Left lung (tissue), 10 donors: ENCODE data around the gene NPC2. TPM values are rescaled to one million over a fixed set of nuclear protein-coding genes. Genes with fewer than 3 reads are reported as not detected.

Experiments
- ATAC-seq: fragments of 200-7000 bp; cut with Tn5 transposase; one replicate; pipeline ENCODE4 v1.9.1; 2020; ENCODE audit warnings: moderate library complexity
- DNase-seq, 4 donors: peaks; one replicate each; pipeline ENCODE4 v3.0.0-alpha.2; 2013 to 2020
- H3K27ac ChIP-seq, 2 donors: fragments of 200-600 bp; sonication (generic) in 1 of 2; one replicate each; pipeline versions ENCODE4 v1.5.0 to v1.8.0; 2020 to 2021
- H3K27me3 ChIP-seq, 2 donors: fragments of 200-600 bp; sonication (generic) in 1 of 2; one replicate each; pipeline versions ENCODE4 v1.5.0 to v1.8.0; 2020 to 2021
- H3K36me3 ChIP-seq, 2 donors: fragments of 200-600 bp; sonication (generic) in 1 of 2; one replicate each; pipeline versions ENCODE4 v1.5.0 to v1.8.0; 2020 to 2021
- H3K4me1 ChIP-seq, 2 donors: fragments of 200-600 bp; one replicate each; pipeline ENCODE4 v1.8.0; 2021
- H3K4me3 ChIP-seq, 2 donors: fragments of 200-600 bp; sonication (generic) in 1 of 2; one replicate each; pipeline versions ENCODE4 v1.5.0 to v1.8.0; 2020 to 2021; ENCODE audit warnings: mild to moderate bottlenecking in 1 of 2
- H3K9me3 ChIP-seq, 2 donors: fragments of 200-600 bp; sonication (generic) in 1 of 2; one replicate each; pipeline versions ENCODE4 v1.5.0 to v1.8.0; 2020 to 2021
- CTCF ChIP-seq, 2 donors: fragments of 200-600 bp; sonication (generic) in 1 of 2; IDR thresholded peaks; one replicate each; pipeline versions ENCODE4 v1.5.0 to v1.8.0; 2021; ENCODE audit warnings: antibody characterized with exemption in 2 of 2
- intact Hi-C, 2 donors: fragments of 100-400 bp; cut with DNase I; formaldehyde crosslinking; loops; one replicate each; pipeline versions ENCODE4 v1.11.2 to v1.14.2; 2022
- polyA plus RNA-seq, 6 donors: library from polyadenylated mRNA; unstranded; fragments of 120-200 nt; gene quantifications; one replicate each; pipeline ENCODE4 v1.2.1, GENCODE V29; 2013; ENCODE audit not compliant: insufficient read length in 6 of 6
- total RNA-seq, 2 donors: library from RNA; stranded (reverse); fragmentation: NEBNext Ultra II Directional; extraction: Animal tissue kit (Norgen Biotek cat#: 25700); gene quantifications; one replicate each; pipeline ENCODE4 v1.2.1, GENCODE V29; 2021
- donor health status: DM: no; HTN: yes; CAD: no.
- donor health status: DM: no; HTN: no; CAD: no.

NPC2 gene
- total and polyA plus RNA-seq, 8 donors = 776 to 1,413 (median 995) TPM

GRCh38 chr14:74507840-74508239 lies 14.7 kb upstream of the NPC2 start:
- ATAC-seq (no peak), DNase-seq (peak in 1 of 4 donors; percentile 20)
- no peak for TF ChIP-seq CTCF (IDR thresholded peaks at IDR 0.05)
- peaks cover 0 to 8% of the 10 kb centered on the region in 2 donors for H3K27me3 ChIP-seq
- peaks cover 0 to 6% of the 10 kb centered on the region in 2 donors for H3K36me3 ChIP-seq
- intact Hi-C loops = loop anchor here in 1 of 2 donors (10.0 kb wide), 1 partner anchor 107 kb away; the partner anchor contains the start of gene LTBP2
- H3K27ac ChIP-seq = no peak overlapping the region
- H3K4me1 ChIP-seq = no peaks in the 10 kb centered on the region
- H3K9me3 ChIP-seq = no peaks in the 10 kb centered on the region
- no peak overlapping the region for H3K4me3 ChIP-seq

- Histone ChIP-seq H3K27ac (no peak overlapping the region), H3K9me3 (no peaks in the 10 kb centered on the region), H3K4me1 (no peaks in the 10 kb centered on the region), H3K27me3 (peaks cover 0 to 8% of the 10 kb centered on the region in 2 donors), H3K4me3 (no peak overlapping the region), H3K36me3 (peaks cover 0 to 6% of the 10 kb centered on the region in 2 donors)
- intact Hi-C loops = loop anchor here in 1 of 2 donors (10.0 kb wide), 1 partner anchor 108 kb away; the partner anchor contains the start of gene LTBP2
- TF ChIP-seq CTCF (IDR thresholded peaks at IDR 0.05) = no peak
- DNase-seq (no peak), ATAC-seq (no peak)
These were observed 14.0 kb upstream of the NPC2 start for GRCh38 chr14:74507085-74507484.

GRCh38 chr14:74506411-74506851 lies 13.3 kb upstream of the NPC2 start:
- no peak overlapping the region for H3K27ac ChIP-seq
- DNase-seq (peak in 1 of 4 donors; percentile 24), ATAC-seq (no peak)
- H3K27me3 ChIP-seq = peaks cover 0 to 8% of the 10 kb centered on the region in 2 donors
- H3K4me3 ChIP-seq = no peak overlapping the region
- no peak for TF ChIP-seq CTCF (IDR thresholded peaks at IDR 0.05)
- peaks cover 0 to 6% of the 10 kb centered on the region in 2 donors for H3K36me3 ChIP-seq
- H3K4me1 ChIP-seq = no peaks in the 10 kb centered on the region
- intact Hi-C loops = loop anchor here in 1 of 2 donors (10.0 kb wide), 1 partner anchor 108 kb away; the partner anchor contains the start of gene LTBP2
- H3K9me3 ChIP-seq = no peaks in the 10 kb centered on the region

- Histone ChIP-seq H3K4me1 (peaks cover 0 to 5% of the 10 kb centered on the region in 2 donors), H3K27ac (no peak overlapping the region), H3K36me3 (peaks cover 0 to 6% of the 10 kb centered on the region in 2 donors), H3K4me3 (no peak overlapping the region), H3K9me3 (no peaks in the 10 kb centered on the region), H3K27me3 (peaks cover 0 to 8% of the 10 kb centered on the region in 2 donors)
- TF ChIP-seq CTCF (IDR thresholded peaks at IDR 0.05) = no peak
- DNase-seq (peak in 1 of 4 donors; percentile 25), ATAC-seq (no peak)
- intact Hi-C loops = loop anchor here in 1 of 2 donors (10.0 kb wide), 1 partner anchor 109 kb away; the partner anchor contains the start of gene LTBP2
These were observed 12.7 kb upstream of the NPC2 start for GRCh38 chr14:74505831-74506230.

GRCh38 chr14:74504874-74505720 lies 12.0 kb upstream of the NPC2 start:
- intact Hi-C loops = loop anchor here in 1 of 2 donors (10.0 kb wide), 1 partner anchor 110 kb away; the partner anchor contains the start of gene LTBP2
- ATAC-seq = no peak
- DNase-seq = peak in 1 of 4 donors; percentile 26
- Histone ChIP-seq H3K4me1 (peaks cover 0 to 5% of the 10 kb centered on the region in 2 donors), H3K27me3 (peaks cover 0 to 8% of the 10 kb centered on the region in 2 donors), H3K27ac (no peak overlapping the region), H3K9me3 (no peaks in the 10 kb centered on the region), H3K36me3 (peaks cover 0 to 6% of the 10 kb centered on the region in 2 donors), H3K4me3 (no peak overlapping the region)
- no peak for TF ChIP-seq CTCF (IDR thresholded peaks at IDR 0.05)
